ENCODE data around the gene HMGXB4. TPM values are rescaled to one million over a fixed set of nuclear protein-coding genes. Genes with fewer than 3 reads are reported as not detected.

The HMGXB4 gene
- total RNA-seq, 1 donor from 2014 or later = 16.7 TPM

- no peak overlapping the region for H3K27ac Mint-ChIP-seq (ENCODE audit: unreplicated experiment)
- DNase-seq (ENCODE audit: low read depth) = no peak
- no peak overlapping the region for H3K4me2 ChIP-seq (ENCODE audit: low read length)
These were observed 45.8 kb downstream of the HMGXB4 start for GRCh38 chr22:35303029-35303624.

DNA sequence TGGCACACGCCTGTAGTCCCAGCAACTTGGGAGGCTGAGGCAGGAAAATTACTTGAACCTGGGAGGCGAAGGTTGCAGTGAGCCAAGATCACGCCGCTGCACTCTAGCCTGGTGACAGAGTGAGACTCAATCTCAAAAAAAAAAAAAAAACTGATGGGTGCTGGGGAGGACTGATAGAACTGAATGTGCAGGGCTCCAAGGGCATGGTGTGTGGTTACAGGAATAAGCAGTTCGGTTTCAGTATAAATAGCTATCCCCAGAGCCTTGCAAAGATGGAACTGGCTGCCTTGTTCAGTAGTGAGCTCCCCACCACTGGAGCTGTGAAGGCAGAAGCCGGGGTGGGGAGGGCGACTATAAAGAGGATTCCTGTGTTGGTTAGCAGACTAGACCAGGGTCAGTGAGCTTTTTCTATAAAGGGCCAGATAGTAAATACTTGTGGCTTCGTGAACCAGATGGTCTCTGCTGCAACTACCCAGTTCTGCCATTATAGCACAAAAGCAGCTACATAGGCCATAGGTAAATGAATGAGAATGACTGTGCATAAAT lies 48.3 kb downstream of the HMGXB4 start:
- no peak overlapping the region for H3K4me3 ChIP-seq (ENCODE audit: insufficient read depth, low read depth, low read length)
- no peaks in the 10 kb centered on the region for H3K9me3 ChIP-seq (ENCODE audit: insufficient read depth, low read depth, low read length)
- H3K4me3 Mint-ChIP-seq (ENCODE audit: unreplicated experiment) = no peak overlapping the region
- no peak overlapping the region for H3K27ac ChIP-seq (ENCODE audit: low read depth, low read length)
- H3K27ac Mint-ChIP-seq (ENCODE audit: unreplicated experiment) = no peak overlapping the region
- H3K36me3 ChIP-seq (ENCODE audit: insufficient read depth, low read length) = no peaks in the 10 kb centered on the region
- H3K27me3 ChIP-seq (ENCODE audit: insufficient read depth, low read length) = no peaks in the 10 kb centered on the region
- peaks cover 19% of the 10 kb centered on the region for H4K20me1 ChIP-seq (ENCODE audit: insufficient read depth, low read length)
- H2AFZ ChIP-seq (ENCODE audit: low read depth, low read length) = no peak overlapping the region
- H3K79me2 ChIP-seq (ENCODE audit: insufficient read depth, low read length) = peaks cover 53% of the 10 kb centered on the region
- no peak for DNase-seq (ENCODE audit: low read depth)
- H3K4me1 Mint-ChIP-seq (ENCODE audit: low read depth, unreplicated experiment) = peaks cover 39% of the 10 kb centered on the region
- H3K27me3 Mint-ChIP-seq (ENCODE audit: low read depth, unreplicated experiment) = no peaks in the 10 kb centered on the region
- no peak for FAIRE-seq
- H3K9ac ChIP-seq (ENCODE audit: low read length) = no peak overlapping the region
- H3K4me2 ChIP-seq (ENCODE audit: low read length) = no peak overlapping the region
- peaks cover 1% of the 10 kb centered on the region for H3K9me3 Mint-ChIP-seq (ENCODE audit: unreplicated experiment)
- TF ChIP-seq EZH2 (IDR thresholded peaks at IDR 0.05; ENCODE audit: insufficient read depth, low read length) = no peak
- TF ChIP-seq, protein P1, sequence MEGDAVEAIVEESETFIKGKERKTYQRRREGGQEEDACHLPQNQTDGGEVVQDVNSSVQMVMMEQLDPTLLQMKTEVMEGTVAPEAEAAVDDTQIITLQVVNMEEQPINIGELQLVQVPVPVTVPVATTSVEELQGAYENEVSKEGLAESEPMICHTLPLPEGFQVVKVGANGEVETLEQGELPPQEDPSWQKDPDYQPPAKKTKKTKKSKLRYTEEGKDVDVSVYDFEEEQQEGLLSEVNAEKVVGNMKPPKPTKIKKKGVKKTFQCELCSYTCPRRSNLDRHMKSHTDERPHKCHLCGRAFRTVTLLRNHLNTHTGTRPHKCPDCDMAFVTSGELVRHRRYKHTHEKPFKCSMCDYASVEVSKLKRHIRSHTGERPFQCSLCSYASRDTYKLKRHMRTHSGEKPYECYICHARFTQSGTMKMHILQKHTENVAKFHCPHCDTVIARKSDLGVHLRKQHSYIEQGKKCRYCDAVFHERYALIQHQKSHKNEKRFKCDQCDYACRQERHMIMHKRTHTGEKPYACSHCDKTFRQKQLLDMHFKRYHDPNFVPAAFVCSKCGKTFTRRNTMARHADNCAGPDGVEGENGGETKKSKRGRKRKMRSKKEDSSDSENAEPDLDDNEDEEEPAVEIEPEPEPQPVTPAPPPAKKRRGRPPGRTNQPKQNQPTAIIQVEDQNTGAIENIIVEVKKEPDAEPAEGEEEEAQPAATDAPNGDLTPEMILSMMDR (IDR thresholded peaks at IDR 0.05; ENCODE audit: insufficient read depth, low read depth, low read length) = no peak
- H3K4me1 ChIP-seq (ENCODE audit: insufficient read depth, low read length) = peaks cover 33% of the 10 kb centered on the region
- peaks cover 12% of the 10 kb centered on the region for H3K36me3 Mint-ChIP-seq (ENCODE audit: low read depth, unreplicated experiment)

More at GRCh38 chr22:35303029-35303624, 45.8 kb downstream of the HMGXB4 start:
- Mint-ChIP-seq H3K4me3 (ENCODE audit: unreplicated experiment) (peak overlapping the region; percentile 1), H3K36me3 (ENCODE audit: low read depth, unreplicated experiment) (peaks cover 9% of the 10 kb centered on the region), H3K27me3 (ENCODE audit: low read depth, unreplicated experiment) (no peaks in the 10 kb centered on the region), H3K4me1 (ENCODE audit: low read depth, unreplicated experiment) (peaks cover 31% of the 10 kb centered on the region), H3K9me3 (ENCODE audit: unreplicated experiment) (peaks cover 1% of the 10 kb centered on the region)
- Histone ChIP-seq H2AFZ (ENCODE audit: low read depth, low read length) (no peak overlapping the region), H3K4me1 (ENCODE audit: insufficient read depth, low read length) (peaks cover 41% of the 10 kb centered on the region), H3K79me2 (ENCODE audit: insufficient read depth, low read length) (peaks cover 52% of the 10 kb centered on the region), H3K9ac (ENCODE audit: low read length) (no peak overlapping the region), H3K4me3 (ENCODE audit: insufficient read depth, low read depth, low read length) (no peak overlapping the region), H3K36me3 (ENCODE audit: insufficient read depth, low read length) (no peaks in the 10 kb centered on the region), H3K9me3 (ENCODE audit: insufficient read depth, low read depth, low read length) (no peaks in the 10 kb centered on the region), H4K20me1 (ENCODE audit: insufficient read depth, low read length) (peaks cover 11% of the 10 kb centered on the region), H3K27ac (ENCODE audit: low read depth, low read length) (peak overlapping the region; percentile 27), H3K27me3 (ENCODE audit: insufficient read depth, low read length) (no peaks in the 10 kb centered on the region)
- TF ChIP-seq, protein P1 (IDR thresholded peaks at IDR 0.05; ENCODE audit: insufficient read depth, low read depth, low read length) = no peak
- no peak for TF ChIP-seq EZH2 (IDR thresholded peaks at IDR 0.05; ENCODE audit: insufficient read depth, low read length)
- no peak for FAIRE-seq
